ENCODE results near the gene TEX52.

DNA sequence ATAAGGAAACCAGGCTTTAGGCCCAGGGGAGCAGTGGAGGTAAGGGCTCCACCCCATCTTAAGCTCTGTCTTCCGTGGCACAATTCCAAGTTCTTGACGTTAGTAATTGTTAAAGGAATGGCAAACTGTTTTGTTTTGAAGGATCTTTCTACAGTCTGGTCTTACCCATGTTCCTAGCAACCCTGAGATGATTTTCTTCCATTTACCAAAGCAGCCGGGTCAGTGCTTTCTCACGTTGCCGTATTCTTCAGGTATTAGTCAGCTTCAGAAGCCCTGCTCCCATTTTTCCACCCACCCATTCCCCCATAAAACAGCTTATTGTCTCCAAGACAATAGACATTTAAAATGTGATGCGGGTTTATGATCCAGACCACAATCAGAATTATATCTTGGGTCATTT is 32.3 kb downstream of the TEX52 start:
- TF ChIP-seq CTCF (IDR thresholded peaks at IDR 0.05) (no peak), POLR2AphosphoS5 (IDR thresholded peaks at IDR 0.05; ENCODE audit: insufficient read depth in 1 of 2, low read depth in 1 of 2) (no peak)

Measured in vagina (tissue), 2 donors.